Coronary artery (tissue), 2 donors: ENCODE data around the gene MBOAT2.

ENCODE experiments used
- DNase-seq: peaks from one replicate; pipeline ENCODE4 v3.0.0-alpha.2; 2017; ENCODE audit warnings: low spot score
- H3K27ac ChIP-seq, 2 donors: fragments of 200-600 bp; sonication (generic); one replicate each; pipeline ENCODE4 v1.5.1; 2016 to 2019
- H3K4me3 ChIP-seq: fragments of 200-600 bp; sonication (generic); 2 replicates; pipeline ENCODE4 v1.5.1; 2016; ENCODE audit warnings: mild to moderate bottlenecking, moderate library complexity
- CTCF ChIP-seq: fragments of 200-600 bp; sonication (generic); IDR thresholded peaks from one replicate; pipeline ENCODE4 v1.5.1; 2019; ENCODE audit warnings: antibody characterized with exemption

Gene MBOAT2

GRCh38 chr2:8870441-8870840, 133.0 kb downstream of the MBOAT2 start:
- DNase-seq, result no peak
- Histone ChIP-seq H3K4me3 (no peak overlapping the region), H3K27ac (no peak overlapping the region)
- no peak for TF ChIP-seq CTCF

- TF ChIP-seq CTCF, result no peak
- H3K27ac ChIP-seq, result no peak overlapping the region
- no peak for DNase-seq
- H3K4me3 ChIP-seq, result no peak overlapping the region
These were observed 136.1 kb downstream of the MBOAT2 start for GRCh38 chr2:8867363-8867762.

GRCh38 chr2:8863331-8863953, 140.0 kb downstream of the MBOAT2 start:
- Histone ChIP-seq H3K27ac (no peak overlapping the region), H3K4me3 (no peak overlapping the region)
- no peak for DNase-seq
- TF ChIP-seq CTCF, result no peak

- DNase-seq, result no peak
- TF ChIP-seq CTCF, result no peak
- Histone ChIP-seq H3K27ac (no peak overlapping the region), H3K4me3 (no peak overlapping the region)
These were observed 141.3 kb downstream of the MBOAT2 start for GRCh38 chr2:8862230-8862629.

- no peak for TF ChIP-seq CTCF
- Histone ChIP-seq H3K27ac (no peak overlapping the region), H3K4me3 (no peak overlapping the region)
These were observed 141.7 kb downstream of the MBOAT2 start for GRCh38 chr2:8861797-8862196.

GRCh38 chr2:8860239-8860638, 143.2 kb downstream of the MBOAT2 start:
- Histone ChIP-seq H3K4me3 (no peak overlapping the region), H3K27ac (no peak overlapping the region)
- DNase-seq, result no peak
- TF ChIP-seq CTCF, result no peak

More at GRCh38 chr2:8861797-8862196, 141.7 kb downstream of the MBOAT2 start:
- no peak for DNase-seq

GRCh38 chr2:8858910-8859309, 144.6 kb downstream of the MBOAT2 start:
- Histone ChIP-seq H3K27ac (no peak overlapping the region), H3K4me3 (no peak overlapping the region)
- no peak for DNase-seq
- TF ChIP-seq CTCF, result no peak
